GM19395 (cell line): Measurements from ENCODE around the gene HS6ST2.

ENCODE experiments used
- ATAC-seq: cut with Tn5 transposase; IDR thresholded peaks from one replicate; pipeline ENCODE4 v1.9.1; 2021; ENCODE audit warnings: mild to moderate bottlenecking, moderate library complexity; ENCODE audit not compliant: unreplicated experiment

HS6ST2 gene

DNA sequence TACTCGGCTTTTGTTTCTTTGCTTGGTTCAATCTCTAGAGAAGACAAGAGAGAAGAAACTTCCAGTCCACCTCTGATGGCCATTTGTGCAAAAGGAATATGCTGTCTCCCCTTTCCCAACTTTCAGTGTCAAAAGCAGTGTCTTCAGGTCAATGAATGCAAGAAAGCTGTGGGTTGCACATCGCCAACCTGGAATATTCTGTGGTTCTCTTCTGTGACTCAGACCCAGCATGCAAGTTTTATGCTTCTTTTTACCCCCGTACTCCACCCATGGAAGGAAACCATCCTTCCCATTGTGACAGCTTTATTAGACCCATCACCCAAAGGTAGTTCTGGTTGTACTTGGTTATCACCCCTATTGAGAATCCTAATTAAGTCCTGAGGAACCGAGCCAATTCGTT, 334.0 kb downstream of the HS6ST2 start:
- no peak for ATAC-seq

DNA sequence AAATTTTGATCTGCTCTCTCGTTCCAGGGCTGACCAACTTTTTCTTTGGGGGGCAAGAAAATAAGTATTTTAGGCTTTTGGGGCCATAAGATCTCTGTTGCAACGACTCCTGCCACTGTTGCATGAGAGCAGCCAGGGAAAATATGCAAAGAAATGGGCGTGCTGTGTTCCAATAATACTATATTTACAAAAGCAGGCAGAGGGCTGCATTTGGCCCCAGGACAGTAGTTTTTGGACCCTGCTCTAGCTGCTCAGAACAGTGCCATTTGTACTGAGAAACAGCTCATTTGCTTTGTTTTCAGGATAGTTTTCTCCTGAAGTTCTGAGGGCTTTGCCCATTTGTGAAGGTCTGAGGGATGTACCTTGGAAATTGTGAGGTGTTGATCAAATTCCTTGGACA, 334.5 kb downstream of the HS6ST2 start:
- ATAC-seq: no peak

DNA sequence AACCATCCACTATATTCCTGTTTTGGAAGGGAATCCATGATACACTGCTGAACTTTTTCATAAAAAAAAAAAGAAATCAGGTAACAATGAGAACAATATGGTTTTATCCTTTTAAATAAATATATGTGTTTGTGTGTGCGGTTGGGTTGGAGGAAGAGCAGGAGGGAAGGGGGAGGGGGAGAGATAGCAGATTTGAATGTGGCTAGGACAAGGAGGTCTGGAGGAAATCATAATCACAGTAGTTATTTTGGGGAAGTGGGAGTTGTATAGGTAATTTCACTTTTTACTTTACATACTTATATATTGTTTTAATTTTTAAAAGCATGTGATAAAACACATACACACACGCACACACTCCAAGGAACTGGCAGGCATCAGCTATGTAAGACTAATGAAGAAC, 335.1 kb downstream of the HS6ST2 start:
- ATAC-seq: no peak

DNA sequence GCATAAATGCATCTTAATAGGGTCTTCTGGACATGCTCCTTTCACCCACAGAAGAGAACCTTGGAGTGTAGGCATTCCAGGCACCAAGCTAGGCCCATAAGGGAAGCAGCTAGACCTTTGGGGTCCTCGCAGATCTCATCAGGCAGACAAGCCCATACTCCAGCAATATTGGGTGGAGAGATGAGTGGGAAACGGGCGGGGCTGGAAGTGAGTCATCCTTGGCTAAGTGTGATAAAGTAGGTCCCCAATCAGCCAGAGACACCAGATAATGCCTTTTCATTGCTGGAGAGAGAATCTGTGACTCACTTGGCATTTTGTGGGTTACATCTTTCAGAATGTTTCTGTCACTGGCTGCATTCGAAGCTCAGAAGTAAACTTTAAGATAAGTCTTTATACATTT, 336.3 kb downstream of the HS6ST2 start:
- no peak for ATAC-seq

DNA sequence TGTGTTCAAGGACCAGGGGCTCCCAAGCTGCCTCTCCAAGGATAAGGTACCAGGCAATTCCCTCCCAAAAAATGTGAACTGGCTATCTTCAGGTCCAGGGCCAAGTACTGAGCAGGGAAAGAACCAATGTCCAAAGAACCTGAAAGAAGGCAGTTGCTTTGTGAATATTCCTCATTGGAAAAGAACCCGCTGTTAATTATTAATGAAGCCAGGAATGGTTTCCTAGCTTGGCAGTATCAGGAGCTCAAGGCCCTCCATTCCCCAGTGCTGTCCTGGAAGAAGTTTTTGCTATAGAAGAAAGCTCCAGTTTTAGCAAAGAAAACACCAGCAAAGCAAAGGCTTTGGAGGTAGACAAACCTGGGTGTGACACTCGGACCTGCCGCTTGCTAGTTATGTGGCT, 339.6 kb downstream of the HS6ST2 start:
- ATAC-seq: no peak

DNA sequence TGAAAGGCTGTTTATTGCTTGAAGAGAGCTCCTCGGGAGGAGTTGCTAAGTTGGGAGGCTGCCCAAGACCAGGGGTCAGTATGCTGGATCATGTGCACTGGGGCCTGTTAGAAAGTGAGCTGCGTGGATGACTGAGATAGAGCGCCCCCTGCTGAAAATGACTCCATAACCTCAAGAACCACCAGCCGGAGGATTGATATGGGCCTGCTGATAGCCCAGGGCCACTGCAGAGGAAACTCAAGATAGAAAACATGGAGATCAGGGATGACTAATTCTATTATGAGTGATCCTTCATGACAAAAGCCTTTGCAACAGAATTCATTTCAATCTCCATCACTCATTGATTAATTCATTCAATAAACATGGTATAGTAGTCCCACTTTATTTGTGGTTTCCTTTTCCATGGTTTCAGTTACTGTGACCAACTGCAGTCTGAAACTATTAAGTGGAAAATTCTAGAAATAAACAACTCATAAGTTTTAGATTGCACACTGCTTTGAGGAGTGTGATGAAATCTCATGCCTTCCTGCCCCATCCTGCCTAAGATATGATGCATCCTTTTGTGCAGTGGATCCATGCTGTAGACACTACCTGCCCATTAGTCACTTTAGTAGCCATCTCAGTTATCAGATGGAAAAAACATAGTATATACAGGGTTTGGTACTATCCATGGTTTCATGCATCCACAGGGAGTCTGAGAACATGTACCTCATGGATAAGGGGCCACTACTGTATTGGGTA, 342.9 kb downstream of the HS6ST2 start:
- ATAC-seq: peak; percentile 75

DNA sequence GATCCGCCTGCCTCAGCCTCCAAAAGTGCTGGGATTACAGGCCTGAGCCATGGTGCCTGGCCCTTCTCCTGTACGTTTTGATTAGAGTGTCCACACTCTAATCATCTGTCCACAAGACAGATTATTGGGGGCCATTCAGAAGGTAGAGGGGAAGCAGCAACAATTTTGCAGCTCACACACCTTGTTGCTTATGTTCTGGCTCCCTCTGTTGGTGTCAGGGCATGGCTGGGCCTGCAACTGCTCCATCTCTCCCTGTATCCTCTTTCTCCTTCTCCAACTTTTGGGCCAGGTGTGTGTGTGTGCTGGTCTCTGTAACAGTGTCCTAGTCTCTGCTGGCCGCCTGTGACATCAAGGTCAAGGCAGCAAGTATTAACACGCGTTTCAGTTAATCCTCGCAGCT, 344.1 kb downstream of the HS6ST2 start:
- no peak for ATAC-seq

DNA sequence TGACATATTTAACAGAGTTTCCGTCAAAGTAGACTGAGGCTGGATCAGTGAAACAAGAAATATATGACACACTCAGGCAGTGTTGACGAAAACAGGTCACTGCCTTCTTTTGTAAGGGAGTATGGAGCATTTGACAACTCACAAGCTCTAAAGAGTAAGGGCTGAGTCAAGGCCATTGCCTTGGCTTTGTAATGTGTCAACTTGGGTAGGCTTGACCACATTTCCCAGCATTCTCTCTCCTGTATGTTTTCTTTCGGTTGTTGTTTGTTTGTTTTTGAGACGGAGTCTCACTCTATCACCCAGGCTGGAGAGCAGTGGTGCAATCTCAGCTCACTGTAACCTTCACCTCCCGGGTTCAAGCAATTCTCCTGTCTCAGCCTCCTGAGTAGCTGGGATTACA, 344.6 kb downstream of the HS6ST2 start:
- no peak for ATAC-seq

DNA sequence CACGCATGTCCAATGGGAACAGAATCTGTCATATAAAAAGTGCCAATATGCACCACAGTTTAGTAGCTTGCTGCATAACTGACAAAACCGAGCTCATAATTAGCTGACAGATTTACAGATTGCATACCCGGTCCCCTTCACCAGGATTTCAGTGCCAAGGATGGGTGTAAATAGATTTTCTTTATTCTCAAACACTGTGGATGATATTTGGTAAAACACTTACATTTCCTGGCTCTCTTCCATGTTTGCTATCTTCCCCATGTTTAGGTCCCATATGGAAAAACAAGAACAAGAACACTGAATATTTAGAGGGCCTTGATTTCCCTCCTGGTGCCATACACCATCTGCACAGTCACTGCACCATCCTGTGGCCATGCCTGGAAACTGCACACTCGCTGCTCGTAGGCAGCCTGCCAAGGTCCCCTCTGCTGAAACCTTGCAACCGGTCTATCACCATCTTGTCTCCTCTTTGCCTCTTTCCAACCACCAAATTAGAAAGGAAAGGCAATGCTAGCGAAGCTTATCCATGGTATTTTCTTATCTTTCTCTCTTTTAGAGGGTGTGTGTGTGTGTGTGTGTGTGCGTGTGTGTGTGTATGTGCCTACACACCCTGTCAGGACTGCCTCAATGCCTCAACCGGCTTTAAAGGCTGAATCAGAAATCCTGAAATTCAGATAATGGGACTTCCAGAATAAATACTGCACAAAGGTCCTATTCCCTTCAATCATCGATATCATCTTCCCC, 345.4 kb downstream of the HS6ST2 start:
- ATAC-seq: peak; percentile 59

DNA sequence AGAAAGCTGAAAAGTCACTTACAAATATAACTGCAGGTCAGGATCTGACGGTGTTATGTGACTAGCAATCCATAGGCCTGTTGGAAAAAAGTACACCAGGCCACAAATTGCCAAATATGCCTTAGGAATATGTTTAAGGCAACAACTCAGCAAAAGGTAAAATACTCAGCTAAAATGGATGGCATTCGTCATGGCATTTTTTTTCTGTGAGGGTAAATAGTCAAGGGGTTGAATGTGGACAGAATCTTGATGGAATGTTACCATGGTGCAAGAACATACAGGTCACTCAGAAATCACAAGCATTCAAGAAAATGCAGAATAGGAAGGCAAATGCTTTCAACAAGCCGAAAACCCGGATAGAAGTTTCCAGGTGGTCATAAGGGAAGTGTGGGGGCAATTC, 347.9 kb downstream of the HS6ST2 start:
- ATAC-seq: no peak

DNA sequence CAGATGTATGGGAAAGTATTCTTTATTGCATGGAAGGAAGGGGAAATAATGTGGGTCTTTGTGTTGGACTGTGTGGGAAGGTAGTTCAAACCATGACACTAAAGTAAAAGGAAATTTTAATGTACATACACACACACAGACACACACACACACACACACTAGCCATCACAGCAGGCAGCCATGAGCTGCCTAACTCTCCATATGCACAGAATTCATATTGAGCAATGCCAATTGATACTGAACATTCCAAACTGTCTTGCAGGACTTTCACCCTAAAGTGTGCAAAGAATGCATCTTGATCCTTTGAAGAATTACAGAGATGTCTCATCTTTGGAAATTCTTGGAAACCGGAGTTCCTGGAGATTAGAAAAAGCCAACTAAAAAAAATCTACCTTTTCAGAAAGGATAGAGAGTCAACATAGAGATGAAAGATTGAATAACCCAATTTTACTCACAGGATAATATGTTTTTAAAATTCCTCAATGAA, 349.0 kb downstream of the HS6ST2 start:
- ATAC-seq: no peak

DNA sequence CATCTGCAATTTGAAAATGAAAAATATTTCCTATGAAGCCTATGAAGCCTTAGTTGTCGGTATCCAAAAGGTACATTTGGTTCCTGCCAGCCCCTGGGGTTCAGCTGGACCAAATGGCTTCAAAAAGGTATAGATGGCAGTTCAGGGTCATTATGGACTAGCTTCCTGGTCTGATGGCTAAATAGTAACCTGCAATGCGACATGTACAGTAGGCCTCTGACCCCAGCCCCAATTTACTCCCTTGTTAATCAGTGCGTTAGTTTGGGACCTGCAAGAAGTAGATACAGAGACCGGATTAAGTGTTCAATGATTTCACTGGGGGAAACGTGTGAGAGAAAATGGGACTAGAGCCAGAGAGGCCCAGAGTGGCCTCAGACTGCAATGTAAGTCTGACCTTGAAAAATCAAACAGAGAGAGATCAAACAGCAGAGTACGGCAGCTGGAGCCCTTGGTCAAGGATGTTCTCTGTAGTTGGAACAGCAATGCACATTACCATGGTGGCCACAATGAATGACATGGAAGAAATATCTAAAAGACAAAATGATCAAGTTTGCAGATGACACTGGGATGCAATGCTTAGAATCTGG, 354.6 kb downstream of the HS6ST2 start:
- ATAC-seq: no peak

DNA sequence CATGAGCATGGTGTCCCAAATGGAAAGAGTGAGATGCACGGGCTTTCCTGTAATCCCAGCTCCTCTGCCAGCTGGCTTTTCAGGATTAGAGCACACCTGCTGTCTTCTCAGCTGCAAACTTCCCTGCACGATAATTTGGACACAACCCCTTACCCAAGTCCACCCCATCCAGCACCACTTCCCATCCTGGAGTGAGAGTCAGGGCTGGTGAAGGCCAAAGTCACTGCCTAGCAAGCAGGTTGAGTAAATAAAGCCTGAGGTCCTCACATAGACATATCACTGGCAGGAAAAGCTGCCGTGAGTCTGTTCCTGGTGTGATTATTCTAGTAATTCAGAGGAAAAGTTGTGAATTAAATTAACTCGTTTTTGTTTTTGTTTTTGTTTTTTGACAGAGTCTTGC, 355.7 kb downstream of the HS6ST2 start:
- no peak for ATAC-seq

DNA sequence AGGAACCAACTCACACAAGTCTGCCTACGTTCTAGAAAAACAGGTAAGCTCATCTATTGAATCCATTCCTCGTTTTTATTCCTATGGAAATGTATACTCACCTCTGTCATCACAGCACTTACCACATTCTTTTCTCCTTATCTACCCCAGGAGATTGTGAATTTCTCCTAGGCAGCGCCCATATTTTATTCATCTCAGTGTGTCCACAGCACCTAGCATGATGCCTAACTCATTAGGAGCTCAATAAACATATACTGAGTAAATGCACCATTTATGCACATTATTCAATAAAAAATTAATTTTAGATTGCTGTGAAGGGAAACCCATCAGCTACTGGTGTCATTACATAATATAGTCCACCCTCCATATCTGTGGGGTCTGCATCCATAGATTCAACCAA, 363.4 kb downstream of the HS6ST2 start:
- no peak for ATAC-seq

DNA sequence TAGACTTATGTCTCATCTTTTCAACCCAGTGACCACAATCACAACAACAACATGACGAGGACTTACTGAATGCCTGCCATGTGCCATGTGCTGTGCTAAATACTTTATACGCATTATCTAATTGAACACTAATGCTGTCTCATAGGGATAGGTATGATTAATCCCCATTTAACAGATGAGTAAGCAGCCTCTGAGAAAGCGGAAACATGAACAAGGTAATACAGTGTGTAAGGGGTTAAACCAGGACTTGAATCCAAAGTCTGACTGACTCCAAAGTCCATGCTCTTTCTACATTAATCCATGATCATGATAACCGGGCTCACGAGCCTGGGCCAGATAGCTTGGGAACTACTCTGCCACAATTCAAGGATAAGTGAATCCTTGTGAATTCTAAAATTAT, 364.3 kb downstream of the HS6ST2 start:
- ATAC-seq: no peak

DNA sequence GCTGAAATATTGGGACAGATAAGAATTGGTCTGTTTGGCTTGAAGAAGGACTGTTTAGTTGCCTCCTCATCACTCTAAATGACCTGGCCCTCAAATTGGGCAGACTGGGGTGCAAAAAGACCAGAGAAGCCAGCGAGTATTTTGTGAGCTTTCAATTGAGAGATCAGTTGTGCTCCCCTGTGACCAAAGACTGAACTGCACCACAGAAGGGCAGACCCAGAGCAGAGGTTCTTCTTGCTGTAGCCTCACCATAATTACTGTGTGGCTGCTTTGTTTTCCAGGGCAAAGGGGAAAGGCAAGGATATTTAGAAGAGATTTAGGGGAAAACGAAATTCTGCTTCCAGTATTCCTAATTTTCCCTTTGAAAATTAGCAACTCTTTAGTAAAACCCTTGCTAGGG, 365.5 kb downstream of the HS6ST2 start:
- no peak for ATAC-seq

DNA sequence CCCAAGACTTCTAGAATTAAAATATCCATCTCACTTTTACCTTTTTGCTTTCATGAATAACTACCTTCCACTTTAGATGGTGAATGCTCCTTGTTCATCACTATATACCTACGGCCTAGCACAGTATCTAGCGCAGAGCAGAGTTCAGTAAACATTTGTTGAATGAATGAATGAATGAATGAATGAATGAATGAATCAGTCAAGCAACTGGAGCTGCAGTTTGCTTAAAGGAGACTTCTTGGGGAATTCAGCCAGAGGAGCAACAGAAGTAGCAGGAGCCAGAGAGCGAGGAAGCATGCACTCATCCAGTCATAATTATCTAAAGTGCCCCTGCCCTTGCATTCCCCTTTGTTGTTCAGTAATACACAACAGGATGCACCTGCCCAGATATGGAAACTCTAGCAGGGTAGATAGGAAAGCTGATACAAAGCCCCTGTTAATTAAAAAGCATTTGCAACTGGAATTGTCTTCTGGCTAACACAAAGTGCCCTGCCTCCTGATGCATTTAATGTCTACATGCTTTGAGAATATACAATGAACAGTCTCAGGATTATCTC, 366.6 kb downstream of the HS6ST2 start:
- no peak for ATAC-seq

DNA sequence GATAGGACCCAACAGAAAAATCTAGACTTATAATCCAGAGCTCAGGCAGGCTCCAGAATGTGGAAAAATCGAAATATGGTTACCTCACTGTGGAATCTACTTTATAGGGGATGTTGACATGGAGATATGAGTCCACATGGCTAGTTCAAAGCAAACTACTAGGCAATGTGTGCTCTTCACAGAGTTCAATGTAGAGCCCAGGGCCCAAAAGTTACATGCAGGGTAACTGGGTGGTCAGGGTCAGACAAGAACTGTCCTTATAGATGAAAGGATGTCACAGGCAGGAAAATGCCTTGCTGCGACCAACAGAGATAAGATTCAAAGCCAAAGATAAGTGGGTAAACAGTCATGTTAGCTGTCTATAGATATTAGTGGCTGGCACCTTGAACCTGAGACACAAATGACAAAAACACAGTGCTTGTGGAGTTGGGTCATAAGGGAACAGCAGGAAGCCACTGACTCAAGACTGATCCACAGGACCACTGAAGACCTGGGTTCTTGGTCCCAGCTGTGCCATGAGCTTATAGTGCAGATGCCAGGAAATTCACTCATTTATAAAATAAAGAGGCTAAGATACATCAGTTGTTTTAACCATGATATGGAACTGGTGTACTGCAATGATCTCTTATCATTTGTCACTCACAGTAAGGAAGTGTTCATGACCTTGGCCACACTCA, 367.9 kb downstream of the HS6ST2 start:
- ATAC-seq: no peak

DNA sequence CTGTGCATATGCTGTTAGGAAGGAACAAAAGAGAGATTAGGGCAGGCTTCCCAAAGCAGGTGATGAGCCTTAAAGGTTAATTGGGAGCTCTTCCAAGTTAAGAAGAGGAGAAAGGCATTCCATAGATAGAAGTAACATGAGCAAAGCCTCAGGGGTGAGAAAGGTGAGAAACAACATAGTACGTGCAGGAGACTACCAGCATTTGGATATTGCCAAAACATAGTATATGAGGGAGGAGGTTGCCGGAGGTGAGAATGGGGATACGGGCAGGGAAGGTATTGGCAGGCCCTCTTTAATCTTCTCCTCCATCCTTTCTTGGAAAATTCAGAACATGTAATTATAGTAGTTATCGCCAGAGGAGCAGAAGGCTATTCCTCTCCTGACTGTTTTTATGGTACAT, 373.5 kb downstream of the HS6ST2 start:
- ATAC-seq: no peak

DNA sequence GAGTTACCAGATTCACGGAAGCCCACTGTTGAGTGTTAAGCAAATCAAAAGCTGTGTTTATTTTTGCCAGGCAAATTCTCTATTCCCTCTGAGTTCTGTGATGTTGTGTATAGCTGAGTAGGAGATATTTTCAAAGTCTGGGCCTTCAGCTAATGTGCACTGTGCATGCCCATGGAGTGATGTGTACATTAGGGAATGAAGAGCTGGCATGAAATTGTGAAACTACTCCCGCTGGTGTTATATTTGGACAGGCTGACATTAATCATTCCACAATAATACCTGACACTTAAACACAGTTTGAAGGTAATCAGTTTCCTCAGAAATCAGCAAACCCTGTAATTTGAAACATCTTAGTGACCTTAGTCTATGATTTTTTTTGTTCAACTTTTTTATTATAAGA, 381.5 kb downstream of the HS6ST2 start:
- no peak for ATAC-seq
